Endothelial cell of hepatic sinusoid (primary cell): ENCODE data around the gene FAM184B.

Experiments
- in situ Hi-C: cut with HindIII; loops from 2 replicates; pipeline ENCODE4 v1.10.0; 2017; ENCODE audit warnings: low sequenced_read_pairs

FAM184B gene

DNA sequence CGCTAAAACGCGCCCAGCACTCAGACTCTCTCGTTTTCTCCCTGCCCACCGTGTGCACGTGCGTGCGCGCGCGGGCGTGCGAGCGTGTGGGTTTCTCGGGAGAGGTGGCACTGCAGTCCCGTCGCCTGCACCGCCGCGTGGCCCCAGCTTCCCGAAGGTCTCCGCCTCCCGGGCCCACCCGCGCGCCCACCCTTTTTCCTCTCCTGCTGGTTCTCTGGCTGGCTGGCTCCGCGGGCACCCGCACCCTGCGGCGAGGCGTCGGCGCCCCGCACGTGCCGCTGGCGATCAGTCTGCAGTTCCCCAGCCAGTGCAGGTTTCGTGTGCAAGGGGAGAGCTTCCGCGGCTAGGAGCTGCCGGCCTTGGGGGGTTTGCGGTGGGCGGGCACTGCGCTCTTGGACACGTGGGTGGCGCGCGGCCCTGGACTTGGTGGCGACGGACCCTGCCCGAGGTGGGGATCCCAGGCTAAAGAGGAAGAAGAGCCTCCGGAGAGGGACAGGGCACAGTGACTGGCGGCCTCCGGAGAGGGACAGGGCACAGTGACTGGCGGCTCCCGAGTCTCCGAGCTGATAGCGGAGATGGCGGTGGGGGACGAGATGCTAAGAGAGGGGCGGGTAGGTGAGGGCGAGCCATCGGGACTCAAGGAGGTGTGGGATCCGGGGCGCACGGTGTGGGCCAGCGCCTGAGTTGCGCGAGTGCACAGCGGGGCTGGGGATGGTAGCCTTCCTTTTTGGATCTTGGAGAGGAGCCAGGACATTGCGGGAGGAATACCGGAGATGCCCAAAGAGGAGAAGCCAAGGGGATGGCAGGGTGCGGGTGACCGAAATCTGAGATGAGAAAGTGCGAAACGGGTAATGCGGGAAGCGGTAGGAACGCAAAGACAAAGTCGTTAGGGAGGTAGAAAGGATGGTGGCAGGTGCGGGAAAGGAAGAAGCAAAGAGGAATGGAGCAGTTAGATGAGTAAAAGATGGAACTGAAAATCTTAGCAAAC is at the start of gene FAM184B:
TSS of gene FAM184B (minus strand) at position 322 of the 988 bp plus-strand sequence. CDS start 322 bp downstream, outside the sequence.
- in situ Hi-C loops, result no loop called here

DNA sequence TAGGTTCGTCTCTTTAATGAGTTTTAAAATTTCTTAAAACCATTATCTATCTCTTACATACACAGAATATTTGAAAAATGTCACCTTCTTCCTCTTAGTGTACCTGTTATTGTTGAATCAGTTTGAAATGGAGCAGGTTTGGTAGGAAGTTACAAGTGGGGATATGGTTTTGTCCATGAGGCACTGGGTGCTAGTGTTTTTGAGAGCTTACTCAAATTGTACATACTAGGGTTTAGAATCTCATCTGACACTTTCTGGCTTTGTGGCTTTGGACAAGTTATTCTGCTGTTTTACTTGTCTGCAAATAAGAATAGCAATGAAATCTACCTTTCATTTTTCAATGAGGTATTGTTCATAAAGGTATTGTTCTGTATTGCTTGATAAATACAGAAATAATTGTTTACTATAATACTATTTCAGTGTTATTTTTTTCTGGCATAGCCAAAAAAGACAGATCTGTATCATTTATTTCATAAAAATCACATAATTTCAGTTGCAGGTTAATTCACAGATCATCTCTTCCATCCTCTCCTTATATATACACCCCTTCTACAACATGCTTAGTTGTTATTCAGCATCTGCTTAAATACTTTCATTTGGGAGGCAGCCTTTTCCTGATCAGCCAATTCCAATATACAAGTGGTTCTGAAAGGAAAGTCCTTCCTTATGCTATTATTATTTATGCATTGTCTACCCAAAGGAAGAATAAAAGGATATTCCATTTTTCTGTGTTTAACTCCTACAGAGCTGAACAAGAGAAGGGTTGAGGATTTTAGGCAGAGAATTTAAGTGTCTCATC is 42.6 kb upstream of the FAM184B start:
- in situ Hi-C loops, result no loop called here

DNA sequence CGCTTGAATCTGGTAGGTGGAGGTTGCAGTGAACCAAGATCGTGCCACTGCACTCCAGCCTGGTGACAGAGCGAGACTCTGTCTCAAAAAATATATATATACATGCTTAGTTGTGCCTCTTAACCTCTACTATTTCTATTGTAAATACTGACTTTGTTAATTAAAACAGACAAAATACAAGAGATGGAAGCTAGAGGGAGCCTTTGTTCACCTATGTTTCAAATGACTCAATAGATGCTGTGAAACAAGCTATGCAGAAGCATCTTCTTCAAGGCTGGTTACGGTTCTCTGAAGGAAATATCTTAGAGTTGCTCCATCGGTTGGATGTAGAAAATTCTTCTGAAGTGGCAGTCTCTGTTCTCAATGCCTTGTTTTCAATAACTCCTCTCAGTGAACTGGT is 35.6 kb upstream of the FAM184B start:
- in situ Hi-C loops, result no loop called here

- in situ Hi-C loops, result no loop called here
Measured at GRCh38 chr4:17816142-17816541, 34.7 kb upstream of the FAM184B start.

GRCh38 chr4:17814140-17814539 is 32.7 kb upstream of the FAM184B start:
- in situ Hi-C loops, result no loop called here

DNA sequence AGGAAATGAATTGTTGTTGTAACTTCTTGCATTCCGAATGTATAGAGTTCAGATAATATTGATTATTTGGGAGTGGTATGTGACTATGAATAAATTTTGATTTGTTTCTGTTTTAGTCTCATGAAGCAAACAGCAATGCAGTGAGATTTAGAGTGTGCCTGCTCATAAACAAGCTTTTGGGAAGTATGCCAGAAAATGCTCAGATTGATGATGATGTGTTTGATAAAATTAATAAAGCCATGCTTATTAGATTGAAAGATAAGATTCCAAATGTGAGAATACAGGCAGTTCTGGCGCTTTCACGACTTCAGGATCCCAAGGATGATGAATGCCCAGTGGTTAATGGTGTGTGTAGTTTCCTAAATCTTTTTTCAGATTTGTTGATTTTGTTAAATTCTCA is 31.4 kb upstream of the FAM184B start:
- in situ Hi-C loops, result no loop called here

GRCh38 chr4:17812125-17812524 is 30.7 kb upstream of the FAM184B start:
- in situ Hi-C loops, result no loop called here

- in situ Hi-C loops, result no loop called here
Measured at GRCh38 chr4:17811078-17811603, 29.7 kb upstream of the FAM184B start.

DNA sequence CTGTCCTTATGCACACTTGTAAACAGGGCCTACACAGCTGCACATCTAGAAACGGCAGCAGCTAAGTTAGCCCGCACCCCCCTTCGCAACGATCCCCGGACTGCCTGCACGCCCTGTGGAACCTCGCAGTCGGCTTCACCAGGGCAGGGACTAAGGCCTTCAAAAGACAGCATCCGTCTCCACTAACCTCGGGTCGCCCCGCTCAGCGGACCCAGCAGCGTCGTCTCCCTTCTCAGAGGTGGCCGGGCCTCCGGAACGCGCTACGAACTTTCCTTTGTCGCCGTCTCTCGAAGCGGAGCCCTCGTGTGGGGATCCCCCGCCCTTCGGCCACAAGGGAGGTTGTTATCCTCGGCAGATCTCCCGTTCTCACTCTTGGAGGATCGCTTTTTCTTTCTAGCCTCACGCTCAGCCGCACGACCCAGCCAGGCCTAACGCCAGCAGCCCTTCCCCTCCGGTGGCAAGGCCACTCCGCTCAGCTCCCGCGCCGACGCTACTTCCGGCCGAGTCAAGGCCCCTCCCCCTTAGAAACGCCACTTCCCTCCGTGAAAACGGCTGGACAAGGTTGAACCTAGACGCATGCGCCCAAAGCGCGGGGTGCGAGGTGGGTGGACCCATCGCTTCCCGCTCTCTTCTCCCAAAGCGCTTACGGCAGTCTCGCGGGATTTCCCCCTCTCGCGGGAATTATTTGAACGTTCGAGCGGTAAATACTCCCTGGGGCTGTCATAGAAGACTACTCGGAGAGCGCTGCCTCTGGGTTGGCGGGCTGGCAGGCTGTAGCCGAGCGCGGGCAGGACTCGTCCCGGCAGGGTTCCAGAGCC is 29.0 kb upstream of the FAM184B start, which contains the start of the genes DCAF16 and NCAPG:
TSS of gene DCAF16 (minus strand) at position 498 of the 818 bp plus-strand sequence. CDS start 6,616 bp downstream, outside the sequence.
TSS of gene NCAPG (plus strand) at position 720 of the 818 bp plus-strand sequence. CDS start 99 bp downstream, outside the sequence.
- in situ Hi-C loops, result no loop called here

DNA sequence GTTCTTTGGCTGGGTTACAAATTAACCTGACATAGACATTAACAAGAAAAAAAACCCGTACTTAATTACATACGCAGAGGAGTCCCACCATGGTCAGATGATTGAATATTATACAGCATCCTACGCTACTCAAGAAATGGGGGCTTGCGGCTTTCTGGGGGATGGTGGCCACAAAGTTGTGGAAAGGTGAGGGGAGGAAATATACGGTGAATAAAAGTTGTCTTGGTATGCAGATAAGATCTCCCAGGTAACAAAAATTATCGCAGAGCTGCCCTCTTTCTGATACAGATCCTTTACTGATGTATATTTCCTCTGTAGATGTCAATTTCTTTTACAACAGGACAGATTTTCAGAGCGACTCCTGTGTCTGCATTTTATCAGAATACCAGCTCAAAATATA is 28.2 kb upstream of the FAM184B start:
- in situ Hi-C loops, result no loop called here

- in situ Hi-C loops, result no loop called here
Measured at GRCh38 chr4:17807446-17807845, 26.0 kb upstream of the FAM184B start.

DNA sequence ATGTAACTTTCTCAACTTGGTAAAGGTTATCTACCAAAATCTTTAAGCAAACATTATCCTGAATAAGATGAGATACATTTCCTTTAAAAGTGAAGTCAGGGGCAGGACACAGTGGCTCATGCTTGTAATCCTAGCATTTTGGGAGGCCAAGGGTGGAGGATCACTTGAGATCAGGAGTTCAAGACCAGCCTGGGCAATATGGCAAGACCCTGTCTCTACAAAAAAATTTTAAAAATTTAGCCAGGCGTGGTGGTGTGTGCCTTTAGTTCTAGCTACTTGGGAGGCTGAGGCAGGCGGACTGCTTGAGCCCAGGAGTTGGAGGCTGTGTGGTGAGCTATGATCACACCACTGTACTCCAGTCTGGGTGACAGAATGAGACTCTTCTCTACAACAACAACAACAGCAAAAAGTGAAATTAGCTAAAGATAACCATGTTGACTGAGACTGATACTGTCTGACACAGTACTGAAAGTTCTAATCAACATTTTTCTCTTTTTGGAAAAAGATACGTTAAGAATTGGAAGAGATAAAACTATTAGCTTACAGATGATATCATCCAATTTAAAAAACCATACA is 24.2 kb upstream of the FAM184B start:
- in situ Hi-C loops, result no loop called here

GRCh38 chr4:17797808-17798207 is 16.4 kb upstream of the FAM184B start:
- in situ Hi-C loops, result no loop called here

DNA sequence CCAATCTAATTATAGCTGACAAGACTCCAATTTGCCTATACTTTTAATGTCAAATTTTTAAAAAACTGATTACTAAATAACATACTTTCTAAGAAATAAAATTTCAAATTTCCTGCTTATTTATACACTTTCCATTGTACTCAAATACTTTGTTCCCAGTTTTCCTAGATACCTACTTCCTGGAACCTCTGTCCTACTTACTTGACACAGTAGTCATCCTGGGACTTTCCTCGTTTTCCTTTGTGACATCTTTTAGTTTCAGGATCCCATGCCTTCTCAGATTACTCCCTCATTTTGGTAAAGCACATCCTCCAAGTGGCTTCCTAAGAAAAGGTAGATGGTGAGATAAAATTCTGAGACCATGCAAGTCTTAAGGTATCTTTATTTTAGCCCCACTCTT is 13.3 kb upstream of the FAM184B start:
- in situ Hi-C loops, result no loop called here

GRCh38 chr4:17788956-17789355 is 7.5 kb upstream of the FAM184B start:
- in situ Hi-C loops, result no loop called here

DNA sequence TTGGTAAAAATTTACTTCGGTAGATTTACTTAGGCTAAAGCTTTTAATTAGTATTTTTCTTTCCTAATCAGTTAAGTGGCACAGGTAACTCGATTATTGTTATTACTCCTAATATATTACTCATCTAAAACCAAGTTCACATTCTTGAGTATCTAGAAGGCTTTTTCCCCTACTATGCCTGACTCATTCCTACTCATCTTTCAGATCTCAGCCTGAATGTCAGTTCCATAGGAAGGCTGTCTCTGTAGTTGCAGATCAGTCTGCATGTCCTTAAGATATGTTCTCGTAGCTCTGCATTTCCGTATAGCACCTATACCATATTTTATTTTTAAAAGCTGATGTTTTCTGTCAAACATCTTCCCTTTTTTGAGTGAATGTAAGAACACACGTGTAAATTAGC is 5.9 kb upstream of the FAM184B start:
- in situ Hi-C loops, result no loop called here

GRCh38 chr4:17786567-17786966 is 5.1 kb upstream of the FAM184B start:
- in situ Hi-C loops, result no loop called here

GRCh38 chr4:17785858-17786257 is 4.4 kb upstream of the FAM184B start:
- in situ Hi-C loops, result no loop called here

DNA sequence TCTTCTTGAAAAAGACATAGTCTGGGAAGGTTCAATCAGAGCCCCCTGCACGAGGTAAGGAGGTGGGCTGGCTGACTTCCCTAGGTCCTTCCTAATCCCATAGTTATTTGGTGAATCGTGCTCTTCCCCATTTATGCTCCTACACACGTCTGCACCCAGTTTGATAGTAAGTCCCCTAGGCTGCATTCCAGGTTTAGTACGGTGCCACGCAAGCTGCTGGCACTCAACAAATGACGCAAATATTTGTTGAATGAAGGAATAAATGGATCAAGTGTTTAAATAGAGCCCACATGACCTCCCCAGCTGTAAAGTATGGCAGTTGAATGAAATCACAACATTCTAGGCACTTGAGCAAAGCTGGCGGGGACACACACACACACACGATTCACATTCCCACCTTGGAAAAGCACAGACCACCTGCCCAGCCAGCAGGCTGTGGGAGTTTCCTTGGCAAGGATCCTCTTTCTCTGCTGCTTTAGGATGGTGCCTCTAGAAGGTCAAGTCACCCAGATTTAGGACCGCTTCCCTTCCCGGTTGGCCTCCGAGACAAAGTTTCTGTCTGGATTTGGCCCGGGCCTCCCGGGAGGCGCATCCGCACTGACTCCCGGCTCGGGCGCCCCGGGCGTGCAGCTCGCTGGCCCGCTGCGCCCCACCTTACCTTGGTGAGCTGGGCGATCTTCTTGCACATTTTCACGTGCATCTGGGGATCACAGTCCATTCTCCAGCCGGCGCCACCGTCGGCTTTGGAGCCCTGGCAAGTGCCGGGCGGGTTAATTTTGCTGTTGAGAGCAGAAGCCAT is 721 bp downstream of the FAM184B start:
- in situ Hi-C loops, result no loop called here
